SK-N-DZ (cell line): ENCODE data around the gene UTP15.

Experiments
- DNase-seq: peaks from one replicate; pipeline ENCODE4 v3.0.0-alpha.2; 2015; ENCODE audit warnings: low spot score

The UTP15 gene

GRCh38 chr5:73623060-73623459 is 57.5 kb downstream of the UTP15 start:
- no peak for DNase-seq

- no peak for DNase-seq
Measured at GRCh38 chr5:73623901-73624404, 58.4 kb downstream of the UTP15 start.

GRCh38 chr5:73624888-73625287 is 59.3 kb downstream of the UTP15 start:
- no peak for DNase-seq

GRCh38 chr5:73625372-73625943 is 59.9 kb downstream of the UTP15 start:
- peak; percentile 45 for DNase-seq

- peak; percentile 74 for DNase-seq
Measured at GRCh38 chr5:73625944-73626811, 60.6 kb downstream of the UTP15 start, which contains the start of gene ARHGEF28. TSS of gene ARHGEF28 (plus strand) at chr5:73626196. CDS start at chr5:73684852, 58,656 bp downstream.

- no peak for DNase-seq
Measured at GRCh38 chr5:73626814-73627313, 61.3 kb downstream of the UTP15 start.

GRCh38 chr5:73629456-73629855 is 63.9 kb downstream of the UTP15 start:
- peak; percentile 89 for DNase-seq

- peak; percentile 74 for DNase-seq
Measured at GRCh38 chr5:73630765-73631164, 65.2 kb downstream of the UTP15 start.

- DNase-seq = no peak
Measured at GRCh38 chr5:73631500-73631899, 66.0 kb downstream of the UTP15 start.
